Naive thymus-derived CD4-positive, alpha-beta T cell (primary cell): Measurements from ENCODE around the gene FUZ. TPM values are rescaled to one million over a fixed set of nuclear protein-coding genes. Genes with fewer than 3 reads are reported as not detected.

Experiments
- ATAC-seq: fragments of 150-1000 bp; cut with Tn5 transposase; 2 replicates; pipeline ENCODE4 v1.10.0; 2021; ENCODE audit warnings: mild to moderate bottlenecking, moderate library complexity
- CTCF ChIA-PET: fragments of 350-600 bp; sonication (Branson Sonifier 250); formaldehyde crosslinking; loops from one replicate; lab custom pipeline; 2021; ENCODE audit warnings: antibody characterized with exemption; lab: Charles Lee
- POLR2A ChIA-PET: fragments of 350-600 bp; sonication (Branson Sonifier 250); formaldehyde crosslinking; loops from one replicate; lab custom pipeline; 2021; ENCODE audit warnings: antibody characterized with exemption, inconsistent platforms; lab: Charles Lee
- DNase-seq, 9 donors: peaks; one replicate each; pipeline versions ENCODE4 v3.0.0 to v3.0.0-alpha.2; 2020 to 2022; ENCODE audit warnings: mixed read lengths in 1 of 9
- H3K27ac ChIP-seq: one replicate; pipeline ENCODE4 v1.7.0; 2013; ENCODE audit warnings: mild to moderate bottlenecking, low read depth, low read length, moderate library complexity
- H3K27me3 ChIP-seq, 2 donors: one replicate each; pipeline ENCODE4 v1.7.0; 2013; ENCODE audit warnings: low read length in 2 of 2, mild to moderate bottlenecking in 2 of 2, moderate library complexity in 2 of 2; ENCODE audit not compliant: control insufficient read depth in 2 of 2, insufficient read depth in 2 of 2
- H3K36me3 ChIP-seq, 3 experiments: 1 replicate in 2 of 3; 2 replicates in 1 of 3; pipeline ENCODE4 v1.7.0; 2013; ENCODE audit warnings: low read length in 3 of 3, mild to moderate bottlenecking in 3 of 3, moderate library complexity in 1 of 3; ENCODE audit not compliant: insufficient read depth in 3 of 3, control insufficient read depth in 2 of 3
- H3K4me1 ChIP-seq, 2 donors: one replicate each; pipeline ENCODE4 v1.7.0; 2013; ENCODE audit warnings: low read length in 2 of 2, mild to moderate bottlenecking in 2 of 2, moderate library complexity in 1 of 2; ENCODE audit not compliant: control insufficient read depth in 2 of 2, insufficient read depth in 2 of 2
- H3K4me3 ChIP-seq: 2 replicates; pipeline ENCODE4 v1.7.0; 2013; ENCODE audit warnings: mild to moderate bottlenecking, low read length
- H3K9me3 ChIP-seq, 3 experiments: 1 replicate in 2 of 3; 2 replicates in 1 of 3; pipeline ENCODE4 v1.7.0; 2013; ENCODE audit warnings: low read length in 3 of 3; ENCODE audit not compliant: control insufficient read depth in 2 of 3
- H3K27ac Mint-ChIP-seq, 9 donors: one replicate each; pipeline ENCODE4 v1.8.0; 2020 to 2022; ENCODE audit warnings: mixed read lengths in 9 of 9, mild to moderate bottlenecking in 8 of 9, moderate library complexity in 5 of 9, inconsistent platforms in 2 of 9
- H3K27me3 Mint-ChIP-seq, 5 donors: one replicate each; pipeline ENCODE4 v1.8.0; 2021 to 2022; ENCODE audit warnings: mixed read lengths in 5 of 5, mild to moderate bottlenecking in 1 of 5
- H3K36me3 Mint-ChIP-seq, 5 donors: one replicate each; pipeline ENCODE4 v1.8.0; 2020 to 2022; ENCODE audit warnings: mixed read lengths in 5 of 5, mild to moderate bottlenecking in 3 of 5, inconsistent platforms in 1 of 5
- H3K4me1 Mint-ChIP-seq, 7 donors: one replicate each; pipeline ENCODE4 v1.8.0; 2020 to 2022; ENCODE audit warnings: mixed read lengths in 7 of 7, mild to moderate bottlenecking in 3 of 7, inconsistent platforms in 1 of 7
- H3K4me3 Mint-ChIP-seq, 10 donors: one replicate each; pipeline ENCODE4 v1.8.0; 2020 to 2022; ENCODE audit warnings: mild to moderate bottlenecking in 10 of 10, mixed read lengths in 10 of 10, moderate library complexity in 6 of 10, inconsistent platforms in 2 of 10
- H3K9me3 Mint-ChIP-seq, 11 donors: one replicate each; pipeline ENCODE4 v1.8.0; 2020 to 2022; ENCODE audit warnings: mixed read lengths in 11 of 11, mild to moderate bottlenecking in 4 of 11, inconsistent platforms in 1 of 11, moderate library complexity in 1 of 11
- intact Hi-C, 2 donors: fragments of 100-400 bp; cut with micrococcal nuclease; formaldehyde crosslinking; loops; one replicate each; pipeline ENCODE4 v1.15.1; 2023
- polyA plus RNA-seq, 2 donors: library from polyadenylated mRNA; unstranded; fragments of 300-500 nt; fragmentation: Illumina TruSeq; gene quantifications; one replicate each; pipeline ENCODE4 v1.2.3, GENCODE V29; 2021
- total RNA-seq, 6 experiments: library from RNA in 5 of 6; stranded (reverse) in 5 of 6; gene quantifications; 1 replicate in 5 of 6; 2 replicates in 1 of 6; pipeline ENCODE4 v1.2.3 and lab custom pipeline; 2021 to 2026

Gene FUZ
- total and polyA plus RNA-seq, 7 experiments from 2014 or later = 3.8 to 28.4 (median 24.2) TPM

GRCh38 chr19:49771674-49772139 lies 41.4 kb downstream of the FUZ start:
- Histone ChIP-seq H3K27me3 (no peaks in the 10 kb centered on the region), H3K27ac (no peak overlapping the region), H3K4me1 (peaks cover 10 to 11% of the 10 kb centered on the region in 2 donors), H3K36me3 (peaks cover 0 to 15% (median 0%) of the 10 kb centered on the region in 3 experiments), H3K9me3 (no peaks in the 10 kb centered on the region), H3K4me3 (no peak overlapping the region)
- ChIA-PET POLR2A (interaction anchor here (0.8 kb wide), 1 partner anchor 54 kb away, joined by 3 read pairs; no protein-coding TSS in a partner anchor), CTCF (no interaction called here)
- intact Hi-C loops = no loop called here
- H3K27ac Mint-ChIP-seq = peak overlapping the region in 2 of 9 donors; percentile 21 to 38
- DNase-seq (no peak), ATAC-seq (no peak)
- peaks cover 34 to 61% (median 39%) of the 10 kb centered on the region in 7 donors for H3K4me1 Mint-ChIP-seq
- H3K27me3 Mint-ChIP-seq = no peaks in the 10 kb centered on the region
- no peak overlapping the region for H3K4me3 Mint-ChIP-seq
- no peaks in the 10 kb centered on the region for H3K9me3 Mint-ChIP-seq
- peaks cover 0 to 12% (median 7%) of the 10 kb centered on the region in 5 donors for H3K36me3 Mint-ChIP-seq

- Mint-ChIP-seq H3K4me1 (peaks cover 34 to 62% (median 49%) of the 10 kb centered on the region in 7 donors), H3K9me3 (peaks cover 0 to 2% (median 0%) of the 10 kb centered on the region in 11 donors), H3K27me3 (no peaks in the 10 kb centered on the region), H3K27ac (peak overlapping the region in 2 of 9 donors; percentile 38 to 59), H3K4me3 (peak overlapping the region in 1 of 10 donors; percentile 21), H3K36me3 (peaks cover 0 to 12% (median 3%) of the 10 kb centered on the region in 5 donors)
- ChIA-PET CTCF (no interaction called here), POLR2A (no interaction called here)
- ATAC-seq = no peak
- intact Hi-C loops = no loop called here
- Histone ChIP-seq H3K4me1 (peaks cover 11 to 15% of the 10 kb centered on the region in 2 donors), H3K9me3 (no peaks in the 10 kb centered on the region), H3K4me3 (no peak overlapping the region), H3K36me3 (peaks cover 0 to 15% (median 0%) of the 10 kb centered on the region in 3 experiments), H3K27ac (no peak overlapping the region), H3K27me3 (no peaks in the 10 kb centered on the region)
- no peak for DNase-seq
Measured at GRCh38 chr19:49770529-49770928, 42.6 kb downstream of the FUZ start.

GRCh38 chr19:49767967-49768581 lies 45.0 kb downstream of the FUZ start:
- H3K4me3 ChIP-seq = peak overlapping the region; percentile 74
- CTCF ChIA-PET = interaction anchor here (0.5 to 0.6 kb wide), 2 partner anchors 10 to 94 kb away, joined by 3 to 4 read pairs; no protein-coding TSS in a partner anchor
- H3K4me1 ChIP-seq = peaks cover 11 to 16% of the 10 kb centered on the region in 2 donors
- no peak for DNase-seq
- peaks cover 0 to 7% (median 3%) of the 10 kb centered on the region in 5 donors for H3K36me3 Mint-ChIP-seq
- peaks cover 26 to 51% (median 43%) of the 10 kb centered on the region in 7 donors for H3K4me1 Mint-ChIP-seq
- intact Hi-C loops = loop anchor here (2.0 to 5.0 kb wide), 9 partner anchors 76 to 1436 kb away; partner anchors contain the start of genes CPT1C (in 2 of the 2), CTU1 (in 1 of the 2), DBP (in 1 of the 2) and GRWD1 (in 1 of the 2)
- H3K9me3 Mint-ChIP-seq = peaks cover 0 to 2% (median 0%) of the 10 kb centered on the region in 11 donors
- ATAC-seq = no peak
- H3K4me3 Mint-ChIP-seq = peak overlapping the region; percentile 89 to 97 (median 94)
- peaks cover 0 to 7% (median 0%) of the 10 kb centered on the region in 3 experiments for H3K36me3 ChIP-seq
- no peaks in the 10 kb centered on the region for H3K27me3 ChIP-seq
- H3K27ac Mint-ChIP-seq = peak overlapping the region in 8 of 9 donors; percentile 51 to 96 (median 76)
- peak overlapping the region; percentile 92 for H3K27ac ChIP-seq
- POLR2A ChIA-PET = interaction anchor here (0.6 to 3.5 kb wide), 6 partner anchors 39 to 110 kb away, joined by 3 to 23 read pairs (median 4); partner anchors contain the start of genes AKT1S1, FUZ and TBC1D17
- no peaks in the 10 kb centered on the region for H3K9me3 ChIP-seq
- H3K27me3 Mint-ChIP-seq = no peaks in the 10 kb centered on the region

- Histone ChIP-seq H3K4me3 (peak overlapping the region; percentile 74), H3K9me3 (no peaks in the 10 kb centered on the region), H3K27ac (peak overlapping the region; percentile 92), H3K4me1 (peaks cover 11 to 16% of the 10 kb centered on the region in 2 donors), H3K36me3 (peaks cover 0 to 7% (median 0%) of the 10 kb centered on the region in 3 experiments), H3K27me3 (no peaks in the 10 kb centered on the region)
- DNase-seq (peak in 1 of 9 donors; percentile 3), ATAC-seq (no peak)
- Mint-ChIP-seq H3K9me3 (peaks cover 0 to 2% (median 0%) of the 10 kb centered on the region in 11 donors), H3K36me3 (peaks cover 0 to 7% (median 3%) of the 10 kb centered on the region in 5 donors), H3K27me3 (no peaks in the 10 kb centered on the region), H3K4me3 (peak overlapping the region; percentile 89 to 97 (median 94)), H3K27ac (peak overlapping the region; percentile 48 to 96 (median 81)), H3K4me1 (peaks cover 20 to 47% (median 41%) of the 10 kb centered on the region in 7 donors)
- CTCF ChIA-PET = interaction anchor here (0.5 kb wide), 1 partner anchor 93 kb away, joined by 3 read pairs; no protein-coding TSS in a partner anchor
- intact Hi-C loops = loop anchor here (2.0 to 5.0 kb wide), 9 partner anchors 75 to 1435 kb away; partner anchors contain the start of genes CPT1C (in 2 of the 2), CTU1 (in 1 of the 2), DBP (in 1 of the 2) and GRWD1 (in 1 of the 2)
- POLR2A ChIA-PET = interaction anchor here (0.5 to 3.5 kb wide), 11 partner anchors 40 to 558 kb away, joined by 3 to 23 read pairs (median 5); partner anchors contain the start of genes AKT1S1, FUZ, RRAS and SCAF1
Measured at GRCh38 chr19:49767381-49767780, 45.7 kb downstream of the FUZ start.

- no peak for ATAC-seq
- CTCF ChIA-PET = interaction anchor here (0.5 kb wide), 1 partner anchor 471 kb away, joined by 4 read pairs; no protein-coding TSS in a partner anchor
- H3K4me3 ChIP-seq = peak within 1 kb of the TSS; percentile 79
Measured at GRCh38 chr19:49766930-49767299, 46.2 kb downstream of the FUZ start, which contains the start of gene AP2A1. AP2A1 (plus strand) TSS chr19:49767001; CDS start chr19:49767134, 133 bp downstream.

More at GRCh38 chr19:49766930-49767299, 46.2 kb downstream of the FUZ start, which contains the start of gene AP2A1:
- H3K9me3 Mint-ChIP-seq = peaks cover 0 to 2% (median 0%) of the 10 kb centered on the region in 11 donors
- Histone ChIP-seq H3K27ac (peak within 1 kb of the TSS; percentile 92), H3K9me3 (no peaks in the 10 kb centered on the region), H3K4me1 (peaks cover 11 to 16% of the 10 kb centered on the region in 2 donors), H3K36me3 (peaks cover 0 to 7% (median 0%) of the 10 kb centered on the region in 3 experiments), H3K27me3 (no peaks in the 10 kb centered on the region)
- POLR2A ChIA-PET = interaction anchor here (0.5 to 3.5 kb wide), 10 partner anchors 10 to 559 kb away, joined by 3 to 23 read pairs (median 5); partner anchors contain the start of genes AKT1S1, FUZ, RRAS and SCAF1
- peaks cover 20 to 47% (median 41%) of the 10 kb centered on the region in 7 donors for H3K4me1 Mint-ChIP-seq
- no peak for DNase-seq
- no peaks in the 10 kb centered on the region for H3K27me3 Mint-ChIP-seq
- peak within 1 kb of the TSS; percentile 89 to 98 (median 96) for H3K4me3 Mint-ChIP-seq
- H3K27ac Mint-ChIP-seq = peak within 1 kb of the TSS; percentile 84 to 98 (median 96)
- intact Hi-C loops = loop anchor here (1.0 to 5.0 kb wide), 27 partner anchors 41 to 1435 kb away; partner anchors contain the start of genes AKT1S1 (in 2 of the 2), ATF5 (in 2 of the 2), CPT1C (in 2 of the 2) and FUZ (in 2 of the 2)
- peaks cover 0 to 7% (median 3%) of the 10 kb centered on the region in 5 donors for H3K36me3 Mint-ChIP-seq
